Occipital lobe (tissue), 2 donors: Measurements from ENCODE around the gene TRIM67. TPM values are rescaled to one million over a fixed set of nuclear protein-coding genes. Genes with fewer than 3 reads are reported as not detected.
"Not testable (repeated sequence)": the region's sequence is repeated elsewhere in the genome, so short reads cannot be mapped to it uniquely, and the experiment has no call there.

Experiments
- DNase-seq: peaks from one replicate; lab custom pipeline; 2025; lab: John Stamatoyannopoulos, UW
- total RNA-seq: library from RNA; depleted of rRNA; stranded (reverse); fragments of >200 nt; gene quantifications from one replicate; pipeline ENCODE4 v1.2.3, GENCODE V29; 2014

TRIM67 gene
- total RNA-seq, 1 donor from 2014 or later, result 44.9 TPM

DNA sequence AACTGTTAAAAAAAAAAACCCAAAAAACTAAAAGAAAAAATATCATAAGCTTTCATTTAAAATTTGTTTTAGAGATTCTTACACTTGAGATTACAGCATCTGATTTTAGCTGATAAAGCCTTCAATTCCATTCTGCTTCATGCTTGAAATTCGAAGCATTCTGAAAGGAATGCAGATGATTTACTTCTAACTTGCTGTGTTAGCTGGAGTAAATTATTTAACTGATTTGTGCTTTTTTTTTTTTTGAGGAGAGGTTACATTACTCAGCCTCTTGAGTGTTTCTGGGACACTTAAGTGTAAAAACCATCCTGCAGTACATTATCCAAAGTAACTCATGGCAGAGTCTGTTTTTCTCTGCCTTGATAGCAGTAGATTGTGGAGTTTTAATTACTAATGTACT lies 4.5 kb upstream of the TRIM67 start:
- DNase-seq, result no peak

- not testable (repeated sequence) for DNase-seq
Measured at GRCh38 chr1:231158141-231158540, 3.7 kb upstream of the TRIM67 start.

GRCh38 chr1:231159202-231159962 lies 2.5 kb upstream of the TRIM67 start:
- DNase-seq, result no peak

GRCh38 chr1:231159963-231160761 lies 1.7 kb upstream of the TRIM67 start:
- DNase-seq, result no peak

DNA sequence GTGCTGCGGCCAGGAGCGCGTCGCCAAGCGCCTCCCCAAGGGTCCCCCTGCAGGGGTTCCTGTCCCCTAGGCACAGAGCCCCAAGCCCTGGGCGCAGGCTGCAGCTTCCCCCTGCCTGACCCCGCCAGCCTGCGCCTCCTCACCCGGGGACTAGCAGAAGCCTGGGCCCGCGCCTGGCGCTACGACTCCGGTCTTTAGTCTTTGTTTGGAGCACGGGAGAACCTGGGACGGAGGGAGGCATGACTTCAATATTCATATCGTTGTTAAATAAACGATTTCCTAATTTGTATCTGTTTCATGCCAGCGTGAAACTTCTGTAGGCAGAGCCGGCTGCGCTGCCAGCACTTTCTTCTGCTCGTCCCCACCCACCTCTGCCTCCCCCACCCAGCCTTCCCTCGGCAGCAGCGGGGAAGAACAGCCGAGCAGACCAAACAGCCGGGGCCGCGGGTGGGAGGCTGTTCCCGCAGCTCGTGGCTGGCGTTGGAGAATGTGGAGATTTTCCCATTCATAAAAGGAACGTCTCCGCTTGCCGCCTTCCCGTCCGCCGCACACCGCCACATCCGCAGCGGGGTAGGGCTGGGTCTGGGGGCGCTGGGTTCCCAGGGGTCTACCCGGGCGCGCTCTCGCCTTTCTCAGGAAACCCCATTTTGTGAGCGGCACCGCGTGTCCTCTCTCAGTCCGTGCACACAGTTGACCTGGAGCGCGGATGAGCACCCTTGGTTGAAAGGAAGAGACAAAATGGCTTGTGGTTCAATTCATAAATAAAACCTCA lies 777 bp upstream of the TRIM67 start:
- peak; percentile 47 for DNase-seq

DNA sequence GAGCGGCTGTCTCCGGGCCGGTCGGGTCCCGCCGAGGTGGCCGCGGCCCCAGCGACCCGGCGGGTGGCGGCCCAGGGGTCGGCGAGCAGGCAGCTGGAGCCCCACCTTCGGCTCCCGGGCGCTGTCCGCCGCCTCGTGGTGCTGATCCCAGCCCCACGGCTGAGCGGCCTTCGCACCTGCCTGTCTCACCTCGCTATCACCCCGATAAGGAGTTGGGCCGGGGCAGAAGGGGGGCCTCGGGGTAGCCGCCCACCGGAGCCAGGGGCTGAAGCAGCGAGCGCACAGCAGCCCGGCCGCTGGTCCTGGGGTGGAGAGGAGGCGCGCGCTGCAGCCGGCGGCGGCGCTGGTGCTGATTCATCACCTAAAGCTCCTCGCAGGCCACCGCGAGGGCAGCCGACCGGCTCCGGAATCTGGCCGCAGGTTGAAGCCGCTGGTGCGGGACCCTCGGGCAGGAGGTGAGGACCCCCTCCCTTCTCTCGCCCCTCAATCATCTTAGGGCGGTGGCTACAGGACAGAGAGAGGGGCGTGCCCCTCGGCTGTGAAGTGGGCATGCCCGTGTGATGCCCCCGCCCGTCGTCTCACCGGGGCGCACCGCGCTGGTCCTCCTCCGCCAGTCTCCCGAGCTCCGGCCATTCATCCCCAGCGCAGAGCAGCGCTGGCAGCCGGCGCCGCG lies 575 bp downstream of the TRIM67 start:
- DNase-seq, result no peak

DNA sequence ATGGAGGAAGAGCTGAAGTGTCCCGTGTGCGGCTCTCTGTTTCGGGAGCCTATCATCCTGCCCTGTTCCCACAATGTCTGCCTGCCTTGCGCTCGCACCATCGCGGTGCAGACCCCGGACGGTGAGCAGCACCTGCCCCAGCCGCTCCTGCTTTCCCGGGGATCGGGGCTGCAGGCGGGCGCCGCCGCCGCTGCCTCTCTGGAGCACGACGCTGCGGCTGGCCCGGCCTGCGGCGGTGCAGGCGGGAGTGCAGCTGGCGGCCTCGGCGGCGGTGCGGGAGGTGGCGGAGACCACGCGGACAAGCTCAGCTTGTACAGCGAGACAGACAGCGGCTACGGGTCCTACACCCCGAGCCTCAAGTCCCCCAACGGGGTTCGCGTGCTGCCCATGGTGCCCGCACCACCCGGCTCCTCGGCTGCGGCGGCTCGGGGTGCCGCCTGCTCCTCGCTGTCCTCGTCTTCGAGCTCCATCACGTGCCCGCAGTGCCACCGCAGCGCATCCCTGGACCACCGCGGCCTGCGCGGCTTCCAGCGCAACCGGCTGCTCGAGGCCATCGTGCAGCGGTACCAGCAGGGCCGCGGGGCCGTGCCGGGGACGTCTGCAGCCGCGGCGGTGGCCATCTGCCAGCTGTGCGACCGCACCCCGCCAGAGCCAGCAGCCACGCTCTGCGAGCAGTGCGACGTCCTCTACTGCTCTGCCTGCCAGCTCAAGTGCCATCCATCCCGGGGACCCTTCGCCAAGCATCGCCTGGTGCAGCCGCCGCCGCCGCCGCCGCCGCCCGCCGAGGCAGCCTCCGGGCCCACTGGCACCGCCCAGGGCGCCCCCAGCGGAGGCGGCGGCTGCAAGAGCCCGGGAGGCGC lies 1.3 kb downstream of the TRIM67 start:
- DNase-seq, result no peak

GRCh38 chr1:231163830-231164427 lies 2.1 kb downstream of the TRIM67 start:
- DNase-seq, result no peak

DNA sequence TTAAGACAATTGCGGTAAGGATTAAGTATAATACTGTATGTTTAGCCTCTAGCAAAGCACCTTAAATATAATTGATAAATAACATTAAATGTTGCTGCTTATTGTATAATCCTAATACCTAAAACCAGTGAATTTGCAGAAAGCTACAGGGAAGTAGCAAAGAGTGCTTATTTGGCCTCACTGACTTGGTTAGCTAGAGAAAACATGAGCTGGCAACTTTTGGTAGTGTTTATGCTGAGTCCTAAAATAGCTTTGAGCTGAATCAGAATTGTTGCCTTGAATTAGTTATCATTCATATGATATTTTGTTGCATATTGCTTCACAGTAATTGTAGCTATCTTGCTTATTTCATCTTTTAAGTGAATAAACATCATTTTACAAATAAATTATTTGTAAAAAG lies 3.5 kb downstream of the TRIM67 start:
- no peak for DNase-seq

- DNase-seq, result no peak
Measured at GRCh38 chr1:231166398-231166797, 4.5 kb downstream of the TRIM67 start.

DNA sequence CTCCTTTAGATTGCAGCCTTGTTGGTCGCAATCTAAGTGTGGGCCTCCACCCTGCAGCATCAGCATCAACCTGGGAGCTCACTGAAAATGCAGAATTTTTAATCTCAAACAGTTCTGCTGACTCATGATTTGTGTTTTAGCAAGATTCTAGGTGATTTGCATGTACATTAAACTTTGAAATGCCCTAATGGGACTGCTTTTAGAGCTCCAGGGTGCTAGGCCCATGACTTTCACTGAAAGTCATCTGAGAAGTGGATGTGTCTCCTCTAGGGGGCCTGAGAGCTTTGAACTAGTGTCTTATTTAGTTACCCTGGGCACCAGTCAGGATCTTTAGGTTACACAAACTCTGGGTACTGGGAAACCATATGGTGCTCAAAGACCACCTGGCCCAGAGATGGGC lies 9.0 kb downstream of the TRIM67 start:
- no peak for DNase-seq

GRCh38 chr1:231171623-231172197 lies 9.9 kb downstream of the TRIM67 start:
- no peak for DNase-seq

DNA sequence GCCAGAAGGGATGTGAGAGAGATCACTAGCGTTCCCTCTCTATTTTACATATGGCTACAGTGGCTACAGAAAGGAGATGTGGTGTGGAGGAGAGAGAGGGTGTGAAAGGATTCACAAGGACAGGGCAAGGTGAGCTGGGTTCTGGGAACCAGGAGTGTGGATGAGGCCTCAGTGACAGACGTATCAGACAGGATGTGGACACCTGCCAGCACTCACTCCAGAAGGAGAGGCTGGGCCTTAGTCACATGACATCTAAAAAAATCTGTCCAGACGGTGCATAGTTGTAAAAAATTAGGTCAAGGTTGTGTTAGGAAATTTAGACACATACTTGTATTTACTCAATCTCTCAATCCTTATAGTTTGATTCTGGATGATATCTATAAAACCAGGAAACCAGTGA lies 10.6 kb downstream of the TRIM67 start:
- no peak for DNase-seq

- no peak for DNase-seq
Measured at GRCh38 chr1:231176421-231176820, 14.6 kb downstream of the TRIM67 start.

GRCh38 chr1:231177226-231177625 lies 15.4 kb downstream of the TRIM67 start:
- no peak for DNase-seq

DNA sequence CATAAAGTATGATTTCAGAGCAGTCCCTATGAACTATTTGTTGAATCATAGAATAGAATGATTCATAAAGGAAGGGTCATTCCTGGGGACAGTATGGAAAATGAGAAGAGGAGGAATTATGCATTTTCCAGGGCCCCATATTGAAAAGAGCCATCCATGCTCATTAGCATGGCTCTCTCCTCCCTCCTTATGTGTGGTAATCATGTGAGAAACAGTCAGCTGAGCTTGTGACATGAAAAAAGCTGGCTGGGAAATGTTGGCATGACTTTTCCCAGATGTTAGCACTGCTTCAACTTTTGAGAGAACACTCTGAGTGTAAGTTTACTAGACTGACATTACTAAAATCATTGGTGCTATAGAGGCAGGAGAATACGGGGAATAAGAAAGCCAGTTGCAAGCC lies 16.1 kb downstream of the TRIM67 start:
- no peak for DNase-seq

- DNase-seq, result no peak
Measured at GRCh38 chr1:231178970-231179369, 17.1 kb downstream of the TRIM67 start.

DNA sequence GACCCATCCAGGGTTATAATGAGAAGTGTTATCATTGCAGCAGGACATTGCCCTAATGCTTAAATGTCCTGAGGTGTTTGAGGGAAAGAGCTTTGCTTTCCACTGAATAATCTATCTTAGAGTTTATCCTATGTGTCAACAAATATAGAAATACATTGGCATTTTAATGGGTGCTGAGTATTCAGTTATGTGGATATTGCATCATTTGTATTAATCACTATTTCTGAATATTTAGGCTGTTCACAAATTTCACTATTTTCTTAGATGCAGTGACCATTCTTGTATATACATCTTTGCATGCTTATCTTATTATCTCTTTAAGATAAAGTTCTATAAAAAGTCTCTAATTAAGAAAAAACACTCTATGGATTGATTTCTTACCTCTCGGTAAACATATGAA lies 18.2 kb downstream of the TRIM67 start:
- no peak for DNase-seq

- no peak for DNase-seq
Measured at GRCh38 chr1:231181271-231181670, 19.4 kb downstream of the TRIM67 start.

DNA sequence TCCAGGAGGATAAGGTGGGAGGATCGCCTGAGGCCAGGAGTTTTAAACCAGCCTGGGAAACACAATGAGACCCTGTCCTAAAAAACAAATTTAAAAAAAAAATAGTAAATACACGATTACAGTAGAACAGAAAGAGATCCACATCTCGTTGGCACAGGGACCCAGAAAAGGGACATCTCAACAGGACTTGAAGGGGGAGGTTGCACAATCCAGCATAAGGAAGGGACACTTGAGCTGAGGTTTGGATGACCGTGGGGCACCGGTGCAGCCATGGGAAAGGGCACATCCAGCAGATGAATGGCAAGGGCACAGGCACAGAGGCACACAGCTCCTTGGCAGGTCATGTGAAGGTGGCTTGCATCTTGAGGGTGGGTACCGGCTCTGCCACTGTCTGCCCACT lies 20.5 kb downstream of the TRIM67 start:
- DNase-seq, result no peak
